WTC11 (cell line): ENCODE data around the gene SPRYD3. TPM values are rescaled to one million over a fixed set of nuclear protein-coding genes. Genes with fewer than 3 reads are reported as not detected.

Experiments used
- ATAC-seq: fragments of 200-7000 bp; cut with Tn5 transposase; 2 replicates; pipeline ENCODE4 v1.10.0; 2021; ENCODE audit warnings: mild to moderate bottlenecking, moderate library complexity
- Bru-seq: library from RNA; stranded (reverse); fragments of 400-500 nt; gene quantifications from one replicate; lab custom pipeline; 2021; lab: Mats Ljungman, UMichigan
- CTCF ChIA-PET: fragments of 300-600 bp; sonication (Branson Sonifier 250); formaldehyde crosslinking; loops from one replicate; lab custom pipeline; 2021; ENCODE audit warnings: antibody characterized with exemption; lab: Charles Lee
- POLR2A ChIA-PET: fragments of 350-600 bp; sonication (Branson Sonifier 250); formaldehyde crosslinking; loops from one replicate; lab custom pipeline; 2021; ENCODE audit warnings: antibody characterized with exemption; lab: Charles Lee
- DNase-seq: peaks from one replicate; pipeline ENCODE4 v3.0.0; 2021; ENCODE audit warnings: low spot score
- H3K27ac Mint-ChIP-seq: 2 replicates; pipeline ENCODE4 v1.8.0; 2021; ENCODE audit warnings: mixed read lengths
- H3K27me3 Mint-ChIP-seq: 2 replicates; pipeline ENCODE4 v1.8.0; 2021; ENCODE audit warnings: low read depth, mild to moderate bottlenecking, moderate library complexity, mixed read lengths
- H3K36me3 Mint-ChIP-seq: 2 replicates; pipeline ENCODE4 v1.8.0; 2021; ENCODE audit warnings: mixed read lengths
- H3K4me1 Mint-ChIP-seq: 2 replicates; pipeline ENCODE4 v1.8.0; 2022; ENCODE audit warnings: mixed read lengths
- H3K4me3 Mint-ChIP-seq: 2 replicates; pipeline ENCODE4 v1.8.0; 2021; ENCODE audit warnings: mild to moderate bottlenecking, moderate library complexity, mixed read lengths
- H3K9me3 Mint-ChIP-seq: 2 replicates; pipeline ENCODE4 v1.8.0; 2021; ENCODE audit warnings: mixed read lengths
- ATF6 ChIP-seq: sonication (generic); formaldehyde crosslinking; IDR thresholded peaks from 2 replicates; pipeline ENCODE4 v1.8.1; 2023; ENCODE audit warnings: mild to moderate bottlenecking, missing genetic modification reagents
- CREM ChIP-seq: sonication (generic); formaldehyde crosslinking; IDR thresholded peaks from 2 replicates; pipeline ENCODE4 v1.8.1; 2022; ENCODE audit warnings: mild to moderate bottlenecking, missing genetic modification reagents, moderate library complexity
- E2F4 ChIP-seq: sonication (generic); formaldehyde crosslinking; IDR thresholded peaks from 2 replicates; pipeline ENCODE4 v1.8.1; 2022; ENCODE audit warnings: low read depth, mild to moderate bottlenecking, moderate library complexity, missing genetic modification reagents, borderline replicate concordance
- E2F5 ChIP-seq: sonication (generic); formaldehyde crosslinking; IDR thresholded peaks from 2 replicates; pipeline ENCODE4 v1.8.1; 2022; ENCODE audit warnings: mild to moderate bottlenecking, moderate library complexity, missing genetic modification reagents
- ELF4 ChIP-seq: sonication (generic); formaldehyde crosslinking; IDR thresholded peaks from 2 replicates; pipeline ENCODE4 v1.8.1; 2022; ENCODE audit warnings: low read depth, mild to moderate bottlenecking, moderate library complexity, missing genetic modification reagents
- FOXK1 ChIP-seq: sonication (generic); formaldehyde crosslinking; IDR thresholded peaks from 2 replicates; pipeline ENCODE4 v1.8.0; 2022; ENCODE audit warnings: mild to moderate bottlenecking, moderate library complexity, missing genetic modification reagents
- GRHL2 ChIP-seq: fragments of 250-450 bp; sonication (Bioruptor Pico); IDR thresholded peaks from 2 replicates; pipeline ENCODE4 v1.8.0; 2022; ENCODE audit warnings: mild to moderate bottlenecking, moderate library complexity; ENCODE audit not compliant: insufficient replicate concordance, severe bottlenecking
- HMGA2 ChIP-seq: fragments of 250-450 bp; sonication (Bioruptor Pico); IDR thresholded peaks from 2 replicates; pipeline ENCODE4 v1.4.0; 2021; ENCODE audit warnings: mild to moderate bottlenecking, moderate library complexity
- JAZF1 ChIP-seq: fragments of 250-450 bp; sonication (Bioruptor Pico); IDR thresholded peaks from 2 replicates; pipeline ENCODE4 v1.9.0; 2021; ENCODE audit warnings: moderate library complexity, mild to moderate bottlenecking, inconsistent platforms
- MAX ChIP-seq: sonication (generic); formaldehyde crosslinking; IDR thresholded peaks from 2 replicates; pipeline ENCODE4 v1.8.0; 2022; ENCODE audit warnings: mild to moderate bottlenecking, missing genetic modification reagents
- MYBL2 ChIP-seq: sonication (generic); formaldehyde crosslinking; IDR thresholded peaks from 2 replicates; pipeline ENCODE4 v1.8.1; 2023; ENCODE audit warnings: mild to moderate bottlenecking, moderate library complexity, missing genetic modification reagents
- NFATC4 ChIP-seq: fragments of 250-450 bp; sonication (Bioruptor Pico); IDR thresholded peaks from 2 replicates; pipeline ENCODE4 v1.9.0; 2021; ENCODE audit warnings: mild to moderate bottlenecking
- NFYB ChIP-seq: sonication (generic); formaldehyde crosslinking; conservative IDR thresholded peaks from 2 replicates; pipeline ENCODE4 v1.8.0; 2022; ENCODE audit warnings: low read depth, missing genetic modification reagents
- NR2C2 ChIP-seq: sonication (generic); formaldehyde crosslinking; IDR thresholded peaks from 2 replicates; pipeline ENCODE4 v1.8.0; 2022; ENCODE audit warnings: mild to moderate bottlenecking, missing genetic modification reagents
- SMAD4 ChIP-seq: sonication (generic); formaldehyde crosslinking; IDR thresholded peaks from 2 replicates; pipeline ENCODE4 v1.8.0; 2022; ENCODE audit warnings: mild to moderate bottlenecking, missing genetic modification reagents
- SP1 ChIP-seq: sonication (generic); formaldehyde crosslinking; conservative IDR thresholded peaks from 2 replicates; pipeline ENCODE4 v1.8.1; 2022; ENCODE audit warnings: missing genetic modification reagents
- USF1 ChIP-seq: sonication (generic); formaldehyde crosslinking; IDR thresholded peaks from 2 replicates; pipeline ENCODE4 v1.8.0; 2022; ENCODE audit warnings: mild to moderate bottlenecking, missing genetic modification reagents
- ZNF121 ChIP-seq: sonication (generic); formaldehyde crosslinking; IDR thresholded peaks from 2 replicates; pipeline ENCODE4 v1.8.0; 2023; ENCODE audit warnings: missing genetic modification reagents
- ZNF138 ChIP-seq: sonication (generic); formaldehyde crosslinking; conservative IDR thresholded peaks from 2 replicates; pipeline ENCODE4 v1.8.1; 2022; ENCODE audit warnings: mild to moderate bottlenecking, moderate library complexity, missing genetic modification reagents
- ZNF232 ChIP-seq: sonication (generic); formaldehyde crosslinking; IDR thresholded peaks from 2 replicates; pipeline ENCODE4 v1.8.0; 2022; ENCODE audit warnings: mild to moderate bottlenecking, missing genetic modification reagents
- ZNF281 ChIP-seq: sonication (generic); formaldehyde crosslinking; IDR thresholded peaks from 2 replicates; pipeline ENCODE4 v1.8.0; 2023; ENCODE audit warnings: mild to moderate bottlenecking, missing genetic modification reagents
- ZNF532 ChIP-seq: fragments of 250-450 bp; sonication (Bioruptor Pico); IDR thresholded peaks from 2 replicates; pipeline ENCODE4 v1.9.0; 2021; ENCODE audit warnings: mild to moderate bottlenecking, borderline replicate concordance
- long read RNA-seq, 3 experiments: library from RNA in 1 of 3; library from capped mRNA in 1 of 3; library from polyadenylated mRNA in 1 of 3; unstranded in 2 of 3; stranded (forward) in 1 of 3; transcript quantifications; one replicate each; pipeline ENCODE4 v2.0.0, GENCODE V29; 2021
- total RNA-seq: library from RNA; stranded (reverse); gene quantifications from 3 replicates; pipeline ENCODE4 v1.2.3, GENCODE V29; 2021

Gene SPRYD3
- total RNA-seq (6.5 to 11.9 TPM (median 6.8 TPM) in 3 replicates), Bru-seq, nascent RNA (percentile 47 among the genes with signal in this experiment)
- long read RNA-seq, experiment 1, transcript SPRYD3-201 (11 exons, 2,932 nt) = major isoform, 51 of 64 reads
- long read RNA-seq, experiment 1, partial matches to known transcripts = 4 of 64 reads
- long read RNA-seq, experiment 1, other reads (novel, unspliced or antisense) = 9 of 64 reads
- long read RNA-seq, experiment 2, partial matches to known transcripts = 2 of 8 reads
- long read RNA-seq, experiment 2, other reads (novel, unspliced or antisense) = 2 of 8 reads
- long read RNA-seq, experiment 3, partial matches to known transcripts = 0 of 6 reads
- long read RNA-seq, experiment 3, other reads (novel, unspliced or antisense) = 3 of 6 reads

GRCh38 chr12:53079226-53080117 is at the start of gene SPRYD3:
Gene SPRYD3 (minus strand): TSS chr12:53079390. CDS start chr12:53079333, 57 bp downstream.
- DNase-seq (peak; percentile 98), ATAC-seq (peak; percentile 95)
- H3K4me3 Mint-ChIP-seq = peak within 1 kb of the TSS; percentile 85
- peaks cover 43% of the 10 kb centered on the region for H3K27me3 Mint-ChIP-seq
- ChIA-PET POLR2A (interaction anchor here (0.6 to 1.9 kb wide), 14 partner anchors 9 to 137 kb away, joined by 3 to 5 read pairs (median 3); partner anchors contain the start of genes CSAD, EIF4B, IGFBP6 and ZNF740), CTCF (interaction anchor here (0.6 to 3.7 kb wide), 28 partner anchors 9 to 302 kb away, joined by 3 to 80 read pairs (median 6); partner anchors contain the start of genes AAAS, CSAD, ESPL1 and IGFBP6)
- H3K36me3 Mint-ChIP-seq = peaks cover 5% of the 10 kb centered on the region; the same call in 1 of the 2 replicates
- H3K4me1 Mint-ChIP-seq = peaks cover 13% of the 10 kb centered on the region
- H3K9me3 Mint-ChIP-seq = no peaks in the 10 kb centered on the region
- peak within 1 kb of the TSS; percentile 95 for H3K27ac Mint-ChIP-seq
- TF ChIP-seq NFYB (peak; percentile 100), E2F5 (CRISPR knock-in tag) (0 out of 2 replicates have a peak, but pooled peaks have one; percentile 22), E2F4 (CRISPR knock-in tag) (no peak), JAZF1 (CRISPR knock-in tag) (no peak), NR2C2 (CRISPR knock-in tag) (peak; percentile 31; the same call in 1 of the 2 replicates), FOXK1 (peak; percentile 62; the same call in 1 of the 2 replicates), USF1 (CRISPR knock-in tag) (no peak), CREM (CRISPR knock-in tag) (no peak), ZNF281 (CRISPR knock-in tag) (peak; percentile 53; the same call in 1 of the 2 replicates), ZNF121 (CRISPR knock-in tag) (no peak), SP1 (CRISPR knock-in tag) (peak; percentile 84), ELF4 (CRISPR knock-in tag) (no peak), ZNF138 (CRISPR knock-in tag) (no peak), GRHL2 (CRISPR knock-in tag) (no peak), SMAD4 (CRISPR knock-in tag) (no peak), ZNF532 (CRISPR knock-in tag) (no peak), MAX (CRISPR knock-in tag) (no peak), ZNF232 (CRISPR knock-in tag) (no peak), MYBL2 (CRISPR knock-in tag) (no peak; the same call in 1 of the 2 replicates), HMGA2 (CRISPR knock-in tag) (no peak), ATF6 (no peak), NFATC4 (no peak)
